NT2/D1 (cell line): ENCODE results near the gene GNPAT.

ENCODE experiments used
- SUZ12 ChIP-seq: IDR thresholded peaks from 2 replicates; pipeline ENCODE4 v1.6.1; 2011; ENCODE audit not compliant: insufficient read length, insufficient read depth; ENCODE audit errors: extremely low read depth
- ZNF274 ChIP-seq: IDR thresholded peaks from 2 replicates; pipeline ENCODE4 v1.6.1; 2011; ENCODE audit warnings: mild to moderate bottlenecking, low read depth, low read length

GRCh38 chr1:231211005-231211857 is 29.8 kb upstream of the GNPAT start:
- TF ChIP-seq SUZ12 (no peak), ZNF274 (no peak)
